CD4-positive, alpha-beta T cell treated with Interleukin-17A for 1 hour (primary cell): ENCODE data around the gene PPP1R27.

Source experiments
- DNase-seq: peaks from one replicate; pipeline ENCODE4 v3.0.0-alpha.2; 2020

The PPP1R27 gene

DNA sequence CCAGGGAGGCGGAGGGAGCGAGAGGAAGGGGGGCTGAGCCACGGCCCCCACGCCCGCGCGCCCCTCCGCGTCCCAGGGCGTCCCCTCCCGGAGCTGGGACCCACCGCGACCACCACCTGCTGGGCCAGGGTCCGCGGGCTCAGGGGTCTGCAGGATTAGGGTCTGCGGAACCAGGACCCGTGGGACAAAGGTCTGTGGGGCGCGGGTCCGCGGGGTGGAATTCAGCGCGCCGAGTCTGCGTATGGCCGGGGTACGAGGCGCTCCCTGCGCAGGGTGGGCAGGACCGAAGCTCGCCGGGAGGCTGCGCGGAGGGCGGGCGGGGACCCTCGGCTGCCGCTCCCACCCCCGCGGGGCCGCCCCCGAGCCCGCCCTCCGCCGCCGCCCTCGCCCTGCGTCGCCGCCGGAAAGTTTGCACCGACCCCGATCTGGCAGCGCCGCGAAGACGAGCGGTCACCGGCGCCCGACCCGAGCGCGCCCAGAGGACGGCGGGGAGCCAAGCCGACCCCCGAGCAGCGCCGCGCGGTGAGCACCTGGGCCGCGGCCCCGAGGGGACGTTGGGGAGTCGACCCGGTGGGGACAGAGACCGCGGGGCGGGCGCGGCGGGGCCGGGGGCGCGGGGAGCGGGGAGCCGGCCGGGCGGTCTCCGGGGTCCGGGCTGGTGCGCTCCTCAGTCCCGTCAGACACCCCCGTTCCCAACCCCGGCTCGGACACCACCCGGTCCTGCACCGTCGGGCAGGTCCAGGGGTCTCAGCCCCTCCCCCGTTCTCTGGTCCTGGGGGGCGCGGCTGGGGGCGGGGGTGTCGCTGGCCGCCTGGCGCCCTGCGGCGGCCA is 30.9 kb downstream of the PPP1R27 start, which contains the start of gene GCGR:
Gene GCGR, plus strand, starts transcription at position 423 of the 831 bp plus-strand sequence. CDS start 4,869 bp downstream, outside the sequence.
- no peak for DNase-seq

- no peak for DNase-seq
These were observed 31.8 kb downstream of the PPP1R27 start for GRCh38 chr17:81802856-81803643.

- DNase-seq = no peak
These were observed 32.6 kb downstream of the PPP1R27 start for GRCh38 chr17:81802048-81802758.

- no peak for DNase-seq
These were observed 33.5 kb downstream of the PPP1R27 start for GRCh38 chr17:81801327-81801726.

DNA sequence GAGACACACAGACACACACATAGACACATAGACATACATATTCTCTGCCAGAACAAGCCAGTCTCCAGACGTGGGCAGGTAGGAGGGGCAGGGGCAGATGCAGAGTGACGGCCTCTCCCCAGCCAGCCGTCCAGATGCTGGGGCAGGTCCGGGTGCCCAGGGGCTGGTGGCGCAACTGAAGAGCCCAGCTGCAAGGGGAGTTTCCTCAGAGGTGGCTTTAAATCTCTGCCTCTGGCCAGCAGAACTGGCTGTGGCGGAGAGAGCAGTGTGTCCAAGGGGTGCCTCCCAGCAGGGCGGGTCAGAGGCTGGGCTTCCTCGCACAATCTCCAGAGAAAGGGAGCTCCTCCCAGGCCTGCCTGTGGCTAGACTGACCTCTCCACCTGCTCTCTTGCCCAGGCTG is 40.3 kb downstream of the PPP1R27 start:
- no peak for DNase-seq

- DNase-seq = no peak
These were observed 40.8 kb downstream of the PPP1R27 start for GRCh38 chr17:81794074-81794476.

DNA sequence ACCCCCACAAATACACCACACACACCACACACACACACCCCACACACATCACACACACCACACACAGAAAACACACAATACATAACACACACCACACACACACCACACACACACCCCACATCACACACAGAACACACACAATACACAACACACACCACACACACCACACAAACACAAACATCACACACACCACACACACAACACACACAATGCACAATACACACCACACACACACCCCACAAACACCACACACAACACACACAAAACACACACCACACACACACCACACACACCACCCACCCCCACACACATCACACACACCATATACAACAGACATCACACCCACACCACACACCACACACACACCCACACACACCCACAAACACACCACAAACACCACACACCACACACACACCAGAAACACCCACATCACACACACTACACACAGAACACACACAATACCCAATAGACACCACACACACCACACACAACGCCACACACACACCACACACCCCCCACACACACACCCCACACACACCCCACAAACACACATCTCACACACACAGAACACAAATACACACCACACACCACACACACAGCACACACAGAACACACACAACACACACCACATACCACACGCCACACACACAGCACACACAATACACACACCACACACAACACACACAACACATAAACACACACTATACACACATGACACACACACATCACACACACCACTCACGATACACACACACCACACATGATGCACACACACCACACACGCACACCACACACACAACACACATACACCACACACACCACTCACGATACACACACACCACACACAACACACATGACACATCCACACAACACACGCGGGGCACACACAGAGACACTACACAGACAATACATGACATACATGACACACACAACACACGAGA is 41.9 kb downstream of the PPP1R27 start:
- no peak for DNase-seq
